ENCODE data around the gene CDH13. TPM values are rescaled to one million over a fixed set of nuclear protein-coding genes. Genes with fewer than 3 reads are reported as not detected.

The CDH13 gene
- total RNA-seq, 4 donors from 2014 or later, result 3.4 to 14.8 (median 6.5) TPM

- H3K4me1 ChIP-seq, result no peaks in the 10 kb centered on the region
- no peak overlapping the region for H3K4me3 ChIP-seq (replicated peaks in 1 of 3)
- H3K27ac ChIP-seq, result no peak overlapping the region
- TF ChIP-seq POLR2A (IDR thresholded peaks at IDR 0.05), result no peak
- no peak for TF ChIP-seq CTCF (IDR thresholded peaks at IDR 0.05)
- H3K9me3 ChIP-seq, result no peaks in the 10 kb centered on the region
- 74 to 77% methylated on average over 8 of the region's 8 CpGs for WGBS, 2 donors
- no peaks in the 10 kb centered on the region for H3K36me3 ChIP-seq
- intact Hi-C loops (cut with DNase I), result no loop called here
- H3K27me3 ChIP-seq, result no peaks in the 10 kb centered on the region
- no peak for DNase-seq
These were observed 830.2 kb downstream of the CDH13 start for GRCh38 chr16:83456934-83457333.

- TF ChIP-seq CTCF (IDR thresholded peaks at IDR 0.05), result no peak
- TF ChIP-seq POLR2A (IDR thresholded peaks at IDR 0.05), result no peak
- Histone ChIP-seq H3K36me3 (no peaks in the 10 kb centered on the region), H3K4me3 (replicated peaks in 1 of 3) (no peak overlapping the region), H3K27ac (no peak overlapping the region), H3K9me3 (no peaks in the 10 kb centered on the region), H3K27me3 (no peaks in the 10 kb centered on the region), H3K4me1 (no peaks in the 10 kb centered on the region)
- intact Hi-C loops (cut with DNase I), result no loop called here
- no peak for DNase-seq
- 74 to 86% methylated on average over 4 of the region's 4 CpGs for WGBS, 2 donors
These were observed 831.8 kb downstream of the CDH13 start for GRCh38 chr16:83458612-83459011.

GRCh38 chr16:83464991-83465390 lies 838.2 kb downstream of the CDH13 start:
- TF ChIP-seq POLR2A (IDR thresholded peaks at IDR 0.05) (no peak), CTCF (IDR thresholded peaks at IDR 0.05) (no peak)
- H3K4me1 ChIP-seq, result peaks cover 9 to 23% of the 10 kb centered on the region in 2 donors
- DNase-seq, result no peak
- WGBS, 2 donors, result 84% methylated on average over 6 of the region's 6 CpGs
- H3K9me3 ChIP-seq, result no peaks in the 10 kb centered on the region
- no peak overlapping the region for H3K27ac ChIP-seq
- no peak overlapping the region for H3K4me3 ChIP-seq (replicated peaks in 1 of 3)
- no peaks in the 10 kb centered on the region for H3K36me3 ChIP-seq
- no peaks in the 10 kb centered on the region for H3K27me3 ChIP-seq
- intact Hi-C loops (cut with DNase I), result no loop called here

GRCh38 chr16:83470416-83470815 lies 843.6 kb downstream of the CDH13 start:
- Histone ChIP-seq H3K27me3 (no peaks in the 10 kb centered on the region), H3K36me3 (no peaks in the 10 kb centered on the region), H3K4me3 (replicated peaks in 1 of 3) (no peak overlapping the region), H3K27ac (no peak overlapping the region), H3K9me3 (no peaks in the 10 kb centered on the region), H3K4me1 (peaks cover 13 to 32% of the 10 kb centered on the region in 2 donors)
- 87 to 89% methylated on average over 3 of the region's 3 CpGs for WGBS, 2 donors
- intact Hi-C loops (cut with DNase I), result no loop called here
- DNase-seq, result no peak
- TF ChIP-seq POLR2A (IDR thresholded peaks at IDR 0.05), result no peak
- TF ChIP-seq CTCF (IDR thresholded peaks at IDR 0.05), result no peak

GRCh38 chr16:83472776-83473501 lies 846.2 kb downstream of the CDH13 start:
- Histone ChIP-seq H3K27me3 (no peaks in the 10 kb centered on the region), H3K36me3 (no peaks in the 10 kb centered on the region), H3K27ac (no peak overlapping the region), H3K4me1 (peaks cover 28 to 46% of the 10 kb centered on the region in 2 donors), H3K4me3 (replicated peaks in 1 of 3) (no peak overlapping the region), H3K9me3 (no peaks in the 10 kb centered on the region)
- no peak for DNase-seq
- TF ChIP-seq POLR2A (IDR thresholded peaks at IDR 0.05), result no peak
- no peak for TF ChIP-seq CTCF (IDR thresholded peaks at IDR 0.05)
- 77 to 80% methylated on average over 7 of the region's 7 CpGs for WGBS, 2 donors
- intact Hi-C loops (cut with DNase I), result no loop called here

All from thyroid gland (tissue), 4 donors.